Esophagus (tissue), 2 donors: ENCODE measurements around the gene RBM19. TPM values are rescaled to one million over a fixed set of nuclear protein-coding genes. Genes with fewer than 3 reads are reported as not detected.

ENCODE experiments used
- H3K27ac ChIP-seq, 2 donors: one replicate each; pipeline ENCODE4 v1.5.1; 2013; ENCODE audit warnings: low read depth in 2 of 2, mild to moderate bottlenecking in 2 of 2, inconsistent platforms in 1 of 2, low read length in 1 of 2, moderate library complexity in 1 of 2
- H3K27me3 ChIP-seq, 2 donors: one replicate each; pipeline ENCODE4 v1.6.1; 2013; ENCODE audit warnings: low read length in 2 of 2, control low read depth in 1 of 2, mild to moderate bottlenecking in 1 of 2; ENCODE audit not compliant: insufficient read depth in 2 of 2, control insufficient read depth in 1 of 2
- H3K36me3 ChIP-seq, 2 donors: one replicate each; pipeline ENCODE4 v1.6.1; 2013; ENCODE audit warnings: low read length in 1 of 2; ENCODE audit not compliant: control insufficient read depth in 2 of 2, insufficient read depth in 2 of 2
- H3K4me1 ChIP-seq, 2 donors: one replicate each; pipeline ENCODE4 v1.6.1; 2013; ENCODE audit warnings: low read length in 1 of 2; ENCODE audit not compliant: control insufficient read depth in 2 of 2, insufficient read depth in 2 of 2
- H3K4me3 ChIP-seq, 2 donors: one replicate each; pipeline ENCODE4 v1.5.1; 2013; ENCODE audit warnings: low read length in 2 of 2, mild to moderate bottlenecking in 2 of 2, low read depth in 1 of 2, moderate library complexity in 1 of 2
- H3K9me3 ChIP-seq, 2 donors: one replicate each; pipeline ENCODE4 v1.6.1; 2013; ENCODE audit warnings: mild to moderate bottlenecking in 2 of 2, low read depth in 1 of 2, low read length in 1 of 2, moderate library complexity in 1 of 2; ENCODE audit not compliant: control insufficient read depth in 2 of 2, insufficient read depth in 1 of 2
- WGBS, 2 donors: extraction: QIAGEN DNeasy Blood & Tissue Kit; methylation state at CpG; one replicate each; pipeline ENCODE4 v1.1.7; 2013; 5-methylcytosine and 5-hydroxymethylcytosine counted together
- polyA plus RNA-seq, 2 donors: library from polyadenylated mRNA; stranded (reverse); fragments of 200-250 nt; gene quantifications; one replicate each; pipeline ENCODE4 v1.2.3, GENCODE V29; 2013
- donor health status: healthy with polysubstance abuse.
- donor health status: Bipolar disorder and iron deficiency.

Gene RBM19
- polyA plus RNA-seq, 2 donors = 10.2 to 18.5 TPM

DNA sequence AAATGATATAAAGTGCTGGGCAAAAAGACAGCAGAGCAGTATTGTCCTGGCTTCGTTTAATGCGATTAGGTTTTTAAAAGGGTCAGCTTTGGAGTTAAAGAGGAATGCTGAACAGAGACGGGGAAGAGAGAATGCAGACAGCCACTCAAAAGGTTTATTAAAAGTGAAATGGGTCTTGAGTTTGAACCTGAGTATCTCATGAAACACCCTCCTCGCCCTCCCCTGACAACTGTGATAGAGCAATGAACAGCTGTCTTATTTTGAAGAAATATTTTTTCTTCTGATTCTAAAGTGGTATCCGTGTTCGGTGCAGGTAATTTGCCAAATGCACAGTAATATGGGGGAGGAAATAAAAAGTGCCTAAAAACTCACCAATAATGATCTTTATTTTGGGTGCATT is 73.6 kb downstream of the RBM19 start:
- H3K4me1 ChIP-seq = peaks cover 0 to 3% of the 10 kb centered on the region in 2 donors
- H3K4me3 ChIP-seq = no peak overlapping the region
- H3K36me3 ChIP-seq = peaks cover 0 to 8% of the 10 kb centered on the region in 2 donors
- H3K27ac ChIP-seq = no peak overlapping the region
- 96 to 97% methylated on average over 6 of the region's 6 CpGs for WGBS, 2 donors
- no peaks in the 10 kb centered on the region for H3K9me3 ChIP-seq
- H3K27me3 ChIP-seq = no peaks in the 10 kb centered on the region

DNA sequence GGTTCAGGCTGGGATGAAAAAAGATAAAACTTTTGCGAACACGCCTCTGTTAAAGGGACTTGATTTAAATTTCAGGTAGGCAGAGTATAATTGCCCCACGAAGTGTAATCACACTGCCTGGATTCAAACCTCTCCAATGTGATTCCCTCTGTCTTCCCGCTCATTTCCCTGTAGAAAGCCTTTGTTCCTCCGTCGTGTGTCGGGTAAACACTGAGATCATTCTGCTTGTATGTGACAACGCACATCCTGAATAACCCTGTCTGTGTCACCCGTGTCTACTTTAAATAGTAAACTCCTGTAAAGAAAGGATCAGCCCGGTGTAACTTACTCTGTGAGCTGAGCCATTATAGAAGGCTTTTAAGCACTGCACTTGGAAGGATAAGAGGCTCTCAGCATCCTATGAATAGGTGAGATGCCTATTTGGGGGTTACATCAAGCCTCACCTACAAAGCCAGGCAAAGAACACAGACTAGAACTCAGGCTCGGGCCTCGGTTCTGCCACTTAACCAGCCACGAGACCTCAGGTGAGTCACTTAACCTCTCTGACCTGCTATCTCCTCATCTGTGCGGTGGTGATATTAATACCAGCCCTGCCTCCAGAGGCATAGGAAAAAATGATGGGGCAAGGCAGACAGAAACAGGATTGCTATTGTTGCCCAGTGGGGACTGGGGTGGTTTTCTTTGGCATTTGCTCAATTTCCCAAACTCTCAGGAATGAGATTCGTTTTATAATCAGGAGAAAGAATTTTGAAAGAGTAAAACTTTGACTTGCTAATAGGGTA is 74.2 kb downstream of the RBM19 start:
- Histone ChIP-seq H3K27me3 (no peaks in the 10 kb centered on the region), H3K36me3 (peaks cover 0 to 8% of the 10 kb centered on the region in 2 donors), H3K4me1 (peaks cover 0 to 3% of the 10 kb centered on the region in 2 donors), H3K4me3 (no peak overlapping the region), H3K9me3 (no peaks in the 10 kb centered on the region), H3K27ac (no peak overlapping the region)
- WGBS, 2 donors = 83 to 84% methylated on average over 15 of the region's 15 CpGs

DNA sequence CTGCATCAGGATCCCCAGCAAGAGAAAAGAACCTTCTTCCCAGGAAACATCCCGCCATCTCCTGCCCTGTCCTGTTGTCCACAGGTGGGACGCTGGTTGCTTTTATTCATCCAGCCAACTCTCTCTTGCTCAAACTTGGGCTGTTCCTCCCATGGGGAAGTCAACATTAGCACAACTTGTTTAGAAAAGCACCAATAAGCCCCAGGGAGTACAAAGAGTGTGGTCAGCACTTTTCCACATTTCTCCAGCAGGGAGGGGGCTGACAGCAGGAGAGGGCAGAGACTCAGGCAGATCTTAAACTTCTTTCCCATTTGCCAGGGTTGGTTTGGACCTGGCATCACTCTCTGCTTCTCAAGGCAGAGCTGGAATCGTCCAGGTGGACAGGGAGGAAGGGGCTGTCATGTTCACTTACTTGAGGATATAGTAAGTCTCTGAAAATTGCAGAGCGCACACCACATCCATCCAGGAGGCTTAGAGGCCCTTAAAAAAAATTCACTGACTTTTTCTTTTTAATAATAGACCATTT is 74.9 kb downstream of the RBM19 start:
- no peak overlapping the region for H3K4me3 ChIP-seq
- H3K4me1 ChIP-seq = peaks cover 0 to 2% of the 10 kb centered on the region in 2 donors
- peaks cover 0 to 8% of the 10 kb centered on the region in 2 donors for H3K36me3 ChIP-seq
- no peak overlapping the region for H3K27ac ChIP-seq
- 89 to 94% methylated on average over 4 of the region's 4 CpGs for WGBS, 2 donors
- H3K27me3 ChIP-seq = no peaks in the 10 kb centered on the region
- no peaks in the 10 kb centered on the region for H3K9me3 ChIP-seq

DNA sequence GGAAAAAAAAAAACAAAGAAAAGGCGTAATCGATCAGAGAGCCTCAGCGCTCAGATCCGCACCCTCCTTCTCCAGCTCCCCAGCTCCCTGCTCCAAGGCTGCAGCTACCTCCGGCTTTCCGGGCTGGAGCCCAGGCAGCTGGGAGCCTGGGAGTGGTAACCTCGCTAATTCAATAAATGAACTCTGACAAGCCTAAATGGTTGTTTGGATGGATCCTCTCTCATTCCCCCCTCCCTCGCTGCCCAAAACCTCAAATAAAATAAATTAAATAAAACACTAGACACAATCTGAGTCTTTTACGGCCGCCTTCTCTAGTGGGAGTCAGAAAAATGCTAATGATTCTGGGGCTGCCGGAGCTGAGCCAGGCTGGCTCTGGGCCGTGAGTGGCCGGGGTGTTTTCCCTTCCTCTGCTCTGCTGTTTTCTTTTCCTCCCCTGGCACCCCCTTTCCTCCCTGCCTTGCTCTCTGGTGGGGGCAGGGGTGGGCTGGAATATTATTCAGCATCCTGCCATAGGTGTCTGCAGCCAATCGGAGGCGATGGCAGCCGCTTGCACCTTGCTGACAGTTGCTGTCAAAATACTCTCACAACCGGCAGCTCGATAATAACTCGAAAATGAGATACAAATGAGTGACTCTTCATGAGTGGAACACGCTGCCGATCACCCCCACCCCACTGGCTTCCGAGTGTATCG is 76.1 kb downstream of the RBM19 start:
- WGBS, 2 donors = 51 to 66% methylated on average over 23 of the region's 23 CpGs
- H3K4me3 ChIP-seq = no peak overlapping the region
- no peaks in the 10 kb centered on the region for H3K4me1 ChIP-seq
- H3K36me3 ChIP-seq = peaks cover 0 to 8% of the 10 kb centered on the region in 2 donors
- H3K27ac ChIP-seq = no peak overlapping the region
- H3K27me3 ChIP-seq = no peaks in the 10 kb centered on the region
- no peaks in the 10 kb centered on the region for H3K9me3 ChIP-seq

DNA sequence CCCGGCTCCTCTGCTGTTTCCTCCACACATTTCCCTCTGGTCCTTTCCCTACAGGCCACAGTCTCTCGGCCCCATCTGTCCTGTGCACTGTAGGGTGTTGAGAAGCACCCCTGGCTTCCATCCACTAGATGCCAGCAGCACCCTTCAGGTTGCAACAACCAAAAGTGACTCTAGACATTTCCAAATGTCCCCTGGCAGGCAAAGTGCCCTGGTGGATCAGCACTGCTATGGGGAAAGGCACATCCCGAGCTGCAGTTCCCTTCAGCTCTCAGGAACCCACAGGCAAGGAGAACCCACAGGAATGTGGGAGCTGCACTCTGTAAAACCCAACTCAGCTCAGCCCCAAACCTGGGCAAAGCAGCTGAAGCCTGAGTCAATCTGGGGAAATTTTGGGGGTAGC is 77.0 kb downstream of the RBM19 start:
- Histone ChIP-seq H3K27ac (no peak overlapping the region), H3K36me3 (peaks cover 0 to 9% of the 10 kb centered on the region in 2 donors), H3K4me3 (no peak overlapping the region), H3K27me3 (no peaks in the 10 kb centered on the region), H3K9me3 (no peaks in the 10 kb centered on the region), H3K4me1 (no peaks in the 10 kb centered on the region)
- WGBS, 2 donors = 62 to 68% methylated on average over 3 of the region's 3 CpGs

DNA sequence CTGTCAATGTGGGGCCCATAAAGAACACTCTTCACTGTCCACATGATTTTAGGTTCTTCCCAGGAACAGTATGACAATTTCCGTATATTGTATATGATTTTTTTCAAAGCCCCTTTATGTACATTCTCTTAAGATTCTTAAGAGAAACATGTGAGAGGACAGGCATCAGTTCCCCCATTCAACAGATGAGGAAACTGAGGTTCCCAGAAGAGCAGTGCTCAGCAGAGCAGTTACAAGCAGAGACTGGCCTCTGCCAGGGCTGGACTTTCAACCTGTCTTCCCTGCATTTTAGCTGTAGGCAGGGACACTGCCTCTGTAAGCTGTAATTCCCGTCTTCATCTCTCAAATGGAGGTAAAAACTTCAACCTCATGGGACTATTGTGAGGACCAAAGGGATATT is 77.7 kb downstream of the RBM19 start:
- 87 to 88% methylated on average over 2 of the region's 2 CpGs for WGBS, 2 donors

DNA sequence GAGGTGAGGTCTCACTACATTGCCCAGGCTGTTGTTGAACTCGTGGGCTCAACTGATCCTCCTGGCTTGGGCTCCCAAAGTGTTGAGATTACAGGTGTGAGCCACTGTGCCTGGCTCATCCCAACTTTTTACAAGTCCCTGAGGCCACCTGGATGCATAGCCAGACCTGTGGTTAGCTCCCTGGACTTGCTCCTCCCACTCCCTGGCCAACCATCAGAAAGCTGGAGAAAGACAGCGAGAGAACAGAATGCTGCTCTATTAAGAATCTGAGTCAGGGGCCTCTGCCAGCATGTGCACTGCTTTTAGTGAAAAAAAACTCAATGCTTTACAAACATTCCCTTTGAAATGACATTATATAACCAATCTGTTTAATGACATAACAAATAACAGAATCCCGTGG is 78.2 kb downstream of the RBM19 start:
- Histone ChIP-seq H3K36me3 (peaks cover 0 to 6% of the 10 kb centered on the region in 2 donors), H3K4me1 (no peaks in the 10 kb centered on the region), H3K27me3 (no peaks in the 10 kb centered on the region), H3K4me3 (no peak overlapping the region), H3K27ac (no peak overlapping the region), H3K9me3 (no peaks in the 10 kb centered on the region)
- WGBS, 2 donors = 73 to 84% methylated on average over 3 of the region's 3 CpGs

More for the DNA sequence above, 77.7 kb downstream of the RBM19 start:
- Histone ChIP-seq H3K4me1 (no peaks in the 10 kb centered on the region), H3K27ac (no peak overlapping the region), H3K9me3 (no peaks in the 10 kb centered on the region), H3K36me3 (peaks cover 0 to 6% of the 10 kb centered on the region in 2 donors), H3K27me3 (no peaks in the 10 kb centered on the region), H3K4me3 (no peak overlapping the region)

DNA sequence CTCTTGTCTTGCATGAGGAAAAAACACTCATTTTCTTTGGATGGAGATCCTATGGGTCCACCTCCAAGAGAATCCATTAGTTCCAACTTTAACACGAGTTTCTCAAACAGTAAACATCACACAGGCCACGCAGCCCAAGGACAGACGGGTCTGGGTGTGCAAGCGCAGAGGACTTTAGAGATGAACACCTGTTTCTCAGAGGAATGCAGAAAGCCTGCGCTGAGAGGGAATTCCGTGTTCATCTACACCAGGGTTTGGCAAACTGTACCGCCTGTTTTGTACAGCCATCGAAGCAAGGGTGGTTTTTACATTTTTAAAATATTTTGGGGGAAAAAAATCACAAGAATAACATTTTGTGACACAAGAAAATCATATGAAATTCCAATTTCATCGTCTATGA is 79.4 kb downstream of the RBM19 start:
- no peaks in the 10 kb centered on the region for H3K4me1 ChIP-seq
- 95% methylated on average over 9 of the region's 9 CpGs for WGBS, 2 donors
- no peaks in the 10 kb centered on the region for H3K9me3 ChIP-seq
- no peak overlapping the region for H3K4me3 ChIP-seq
- H3K27me3 ChIP-seq = no peaks in the 10 kb centered on the region
- no peak overlapping the region for H3K27ac ChIP-seq
- peaks cover 0 to 6% of the 10 kb centered on the region in 2 donors for H3K36me3 ChIP-seq

DNA sequence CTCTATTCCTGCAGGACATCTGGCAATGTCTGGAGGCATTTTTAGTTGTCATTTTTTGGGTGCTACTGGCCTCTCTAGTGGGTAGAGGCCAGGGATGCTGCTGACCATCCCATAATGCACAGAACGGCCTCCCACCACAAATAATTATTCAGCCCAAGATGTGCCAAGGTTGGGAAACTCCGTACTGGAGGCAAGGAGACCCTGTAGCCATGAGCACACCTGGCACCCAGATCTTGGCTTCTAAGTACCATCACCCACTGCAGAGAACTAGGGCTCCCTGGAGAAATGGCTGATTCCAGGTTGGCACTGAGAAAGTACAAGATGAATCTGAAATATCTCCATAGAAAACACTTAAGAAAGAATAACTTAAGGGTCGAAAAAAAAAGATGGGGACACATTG is 81.7 kb downstream of the RBM19 start:
- Histone ChIP-seq H3K27ac (no peak overlapping the region), H3K9me3 (no peaks in the 10 kb centered on the region), H3K4me1 (no peaks in the 10 kb centered on the region), H3K36me3 (peaks cover 0 to 6% of the 10 kb centered on the region in 2 donors), H3K4me3 (no peak overlapping the region), H3K27me3 (no peaks in the 10 kb centered on the region)
- WGBS, 2 donors = 94 to 97% methylated on average over 3 of the region's 3 CpGs
